Caco-2 (cell line): ENCODE results near the gene PRR11. TPM values are rescaled to one million over a fixed set of nuclear protein-coding genes. Genes with fewer than 3 reads are reported as not detected.

Source experiments
- BruUV-seq: library from RNA; stranded (reverse); fragments of 400-500 nt; replicated peaks from 2 replicates; lab custom pipeline; 2021; lab: Mats Ljungman, UMichigan
- CTCF ChIA-PET: fragments of 300-600 bp; sonication (Branson Sonifier 250); formaldehyde crosslinking; loops from one replicate; lab custom pipeline; 2022; ENCODE audit warnings: antibody characterized with exemption; lab: Charles Lee
- POLR2A ChIA-PET: fragments of 300-600 bp; sonication (Branson Sonifier 250); formaldehyde crosslinking; loops from one replicate; lab custom pipeline; 2022; ENCODE audit warnings: antibody characterized with exemption; lab: Charles Lee
- DNase-seq, 2 experiments: peaks; one replicate each; pipeline versions ENCODE4 v3.0.0 to v3.0.0-alpha.2; 2020 to 2022
- H3K27me3 ChIP-seq: replicated peaks from 2 replicates; pipeline ENCODE4 v1.6.0; 2011; ENCODE audit warnings: low read length; ENCODE audit not compliant: control insufficient read depth, insufficient read depth
- H3K36me3 ChIP-seq: 2 replicates; pipeline ENCODE4 v1.5.1; 2011; ENCODE audit warnings: low read length; ENCODE audit not compliant: control insufficient read depth, insufficient read depth
- H3K4me1 ChIP-seq: fragments of 250-450 bp; sonication (Bioruptor Pico); 2 replicates; pipeline ENCODE4 v1.5.1; 2020; ENCODE audit warnings: mild to moderate bottlenecking
- H3K4me3 ChIP-seq: 2 replicates; pipeline ENCODE4 v1.5.1; 2011; ENCODE audit warnings: low read depth, mild to moderate bottlenecking, control low read depth, low read length
- H3K9me3 ChIP-seq: fragments of 250-450 bp; sonication (Bioruptor Pico); 2 replicates; pipeline ENCODE4 v1.5.1; 2020; ENCODE audit warnings: mild to moderate bottlenecking, moderate library complexity
- H3K27ac Mint-ChIP-seq: one replicate; pipeline ENCODE4 v1.8.0; 2022; ENCODE audit warnings: mixed read lengths; ENCODE audit not compliant: unreplicated experiment
- H3K27me3 Mint-ChIP-seq: one replicate; pipeline ENCODE4 v1.8.0; 2022; ENCODE audit warnings: mixed read lengths; ENCODE audit not compliant: insufficient read depth, unreplicated experiment
- H3K36me3 Mint-ChIP-seq: one replicate; pipeline ENCODE4 v1.8.0; 2022; ENCODE audit warnings: mild to moderate bottlenecking, mixed read lengths; ENCODE audit not compliant: insufficient read depth, unreplicated experiment
- H3K4me1 Mint-ChIP-seq: one replicate; pipeline ENCODE4 v1.8.0; 2022; ENCODE audit warnings: low read depth, mixed read lengths; ENCODE audit not compliant: unreplicated experiment
- H3K4me3 Mint-ChIP-seq: one replicate; pipeline ENCODE4 v1.8.0; 2022; ENCODE audit warnings: mild to moderate bottlenecking, moderate library complexity, mixed read lengths; ENCODE audit not compliant: unreplicated experiment
- H3K9me3 Mint-ChIP-seq: one replicate; pipeline ENCODE4 v1.8.0; 2022; ENCODE audit warnings: mixed read lengths; ENCODE audit not compliant: unreplicated experiment
- intact Hi-C: fragments of 100-400 bp; cut with micrococcal nuclease; formaldehyde crosslinking; loops from one replicate; pipeline ENCODE4 v1.10.0; 2022; ENCODE audit not compliant: unreplicated experiment
- total RNA-seq: library from RNA; stranded (reverse); gene quantifications from 2 replicates; pipeline ENCODE4 v1.2.3, GENCODE V29; 2022
- TF ChIP-seq, protein P1 (sequence below), 2 experiments: fragments of 200-600 bp in 1 of 2; IDR thresholded peaks; 1 replicate in 1 of 2; 2 replicates in 1 of 2; pipeline versions ENCODE4 v1.5.1 to v1.8.0; 2011 to 2022; ENCODE audit warnings: antibody characterized with exemption in 1 of 2, control low read depth in 1 of 2, inconsistent platforms in 1 of 2, low read depth in 1 of 2, low read length in 1 of 2, mild to moderate bottlenecking in 1 of 2, moderate library complexity in 1 of 2; ENCODE audit not compliant: insufficient read depth in 1 of 2, severe bottlenecking in 1 of 2, unreplicated experiment in 1 of 2

PRR11 gene
- total RNA-seq, 1 experiment from 2014 or later: 89.9 TPM

DNA sequence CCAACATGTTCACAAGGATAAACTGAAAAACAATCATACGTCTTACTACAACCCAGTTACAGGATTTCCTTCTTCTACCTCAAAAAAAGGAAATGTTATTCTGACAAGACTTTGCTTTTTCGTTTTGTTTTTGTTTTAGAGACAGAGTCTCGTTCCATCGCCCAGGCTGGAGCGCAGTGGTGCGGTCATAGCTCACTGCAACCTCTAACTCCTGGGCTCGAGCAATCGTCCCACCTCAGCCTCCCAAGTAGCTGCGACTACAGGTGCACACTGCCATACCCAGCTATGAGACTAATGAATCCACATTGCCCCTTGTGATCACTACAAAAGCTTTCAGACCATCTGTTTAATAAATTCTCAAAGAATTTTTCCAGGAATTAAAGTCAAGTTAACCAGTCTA lies 40.1 kb upstream of the PRR11 start:
- Mint-ChIP-seq H3K9me3 (no peaks in the 10 kb centered on the region), H3K4me1 (no peaks in the 10 kb centered on the region), H3K27me3 (no peaks in the 10 kb centered on the region), H3K27ac (no peak overlapping the region), H3K4me3 (no peak overlapping the region), H3K36me3 (peaks cover 90% of the 10 kb centered on the region)
- ChIA-PET CTCF (no interaction called here), POLR2A (no interaction called here)
- Histone ChIP-seq H3K27me3 (no peaks in the 10 kb centered on the region), H3K4me3 (no peak overlapping the region), H3K9me3 (no peaks in the 10 kb centered on the region), H3K36me3 (no peaks in the 10 kb centered on the region; the same call in none of the 2 replicates), H3K4me1 (no peaks in the 10 kb centered on the region)
- intact Hi-C loops: no loop called here
- DNase-seq: no peak
- TF ChIP-seq, protein P1, sequence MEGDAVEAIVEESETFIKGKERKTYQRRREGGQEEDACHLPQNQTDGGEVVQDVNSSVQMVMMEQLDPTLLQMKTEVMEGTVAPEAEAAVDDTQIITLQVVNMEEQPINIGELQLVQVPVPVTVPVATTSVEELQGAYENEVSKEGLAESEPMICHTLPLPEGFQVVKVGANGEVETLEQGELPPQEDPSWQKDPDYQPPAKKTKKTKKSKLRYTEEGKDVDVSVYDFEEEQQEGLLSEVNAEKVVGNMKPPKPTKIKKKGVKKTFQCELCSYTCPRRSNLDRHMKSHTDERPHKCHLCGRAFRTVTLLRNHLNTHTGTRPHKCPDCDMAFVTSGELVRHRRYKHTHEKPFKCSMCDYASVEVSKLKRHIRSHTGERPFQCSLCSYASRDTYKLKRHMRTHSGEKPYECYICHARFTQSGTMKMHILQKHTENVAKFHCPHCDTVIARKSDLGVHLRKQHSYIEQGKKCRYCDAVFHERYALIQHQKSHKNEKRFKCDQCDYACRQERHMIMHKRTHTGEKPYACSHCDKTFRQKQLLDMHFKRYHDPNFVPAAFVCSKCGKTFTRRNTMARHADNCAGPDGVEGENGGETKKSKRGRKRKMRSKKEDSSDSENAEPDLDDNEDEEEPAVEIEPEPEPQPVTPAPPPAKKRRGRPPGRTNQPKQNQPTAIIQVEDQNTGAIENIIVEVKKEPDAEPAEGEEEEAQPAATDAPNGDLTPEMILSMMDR (IDR thresholded peaks at IDR 0.05; ENCODE audit: insufficient read depth in 1 of 2, low read depth in 1 of 2, low read length in 1 of 2, severe bottlenecking in 1 of 2, unreplicated experiment in 1 of 2): no peak
- BruUV-seq: no TSS peak

DNA sequence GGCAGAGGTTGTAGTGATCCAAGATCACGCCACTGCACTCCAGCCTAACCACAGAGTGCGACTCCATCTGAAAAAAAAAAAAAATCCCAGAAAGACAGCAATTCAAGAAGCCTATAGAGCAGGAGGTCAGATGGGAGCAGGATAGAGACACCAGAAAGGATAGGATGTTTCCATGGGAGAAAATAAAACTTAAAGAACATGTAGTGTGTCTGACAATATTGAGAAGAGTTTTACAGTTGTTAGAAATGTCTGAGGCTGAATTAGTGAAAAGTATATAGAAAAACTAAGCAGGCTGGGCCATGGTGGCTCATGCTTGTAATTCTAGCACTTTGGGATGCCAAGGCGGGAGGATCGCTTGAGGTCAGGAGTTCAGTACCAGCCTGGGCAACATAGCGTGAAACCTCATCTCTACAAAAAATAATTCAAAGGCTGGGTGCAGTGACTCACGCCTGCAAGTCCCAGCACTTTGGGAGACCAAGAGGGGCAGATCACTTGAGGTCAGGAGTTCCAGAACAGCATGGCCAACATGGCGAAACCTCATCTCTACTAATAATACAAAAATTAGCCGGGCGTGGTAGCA lies 33.6 kb upstream of the PRR11 start:
- H3K9me3 Mint-ChIP-seq: no peaks in the 10 kb centered on the region
- no peaks in the 10 kb centered on the region for H3K4me1 Mint-ChIP-seq
- ChIA-PET POLR2A (no interaction called here), CTCF (no interaction called here)
- H3K36me3 Mint-ChIP-seq: peaks cover 76% of the 10 kb centered on the region
- H3K4me3 Mint-ChIP-seq: no peak overlapping the region
- no TSS peak for BruUV-seq
- H3K27ac Mint-ChIP-seq: no peak overlapping the region
- Histone ChIP-seq H3K9me3 (no peaks in the 10 kb centered on the region), H3K27me3 (no peaks in the 10 kb centered on the region), H3K36me3 (no peaks in the 10 kb centered on the region), H3K4me1 (no peaks in the 10 kb centered on the region), H3K4me3 (no peak overlapping the region)
- TF ChIP-seq, protein P1 (IDR thresholded peaks at IDR 0.05; ENCODE audit: insufficient read depth in 1 of 2, low read depth in 1 of 2, low read length in 1 of 2, severe bottlenecking in 1 of 2, unreplicated experiment in 1 of 2): no peak
- H3K27me3 Mint-ChIP-seq: no peaks in the 10 kb centered on the region
- DNase-seq: no peak
- intact Hi-C loops: no loop called here

DNA sequence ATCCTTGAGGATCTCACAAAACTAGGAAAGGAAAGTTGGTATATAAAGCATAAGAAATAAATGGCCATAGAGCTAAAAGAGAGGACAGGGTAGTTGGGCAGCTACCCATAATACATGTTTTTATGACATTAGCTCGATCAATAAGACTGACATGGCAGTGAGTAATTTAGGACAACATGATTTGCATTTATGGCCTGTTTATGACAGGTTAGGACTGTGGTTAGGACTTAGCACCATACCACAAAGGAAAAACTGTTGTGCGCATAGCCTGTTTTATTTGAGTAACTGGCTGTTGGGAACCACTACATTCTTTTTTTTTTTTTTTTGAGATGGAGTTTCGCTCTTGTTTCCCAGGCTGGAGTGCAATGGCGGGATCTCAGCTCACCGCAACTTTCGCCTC lies 30.9 kb upstream of the PRR11 start:
- DNase-seq: no peak
- Histone ChIP-seq H3K9me3 (no peaks in the 10 kb centered on the region), H3K4me3 (no peak overlapping the region), H3K27me3 (no peaks in the 10 kb centered on the region), H3K4me1 (no peaks in the 10 kb centered on the region), H3K36me3 (no peaks in the 10 kb centered on the region)
- ChIA-PET POLR2A (no interaction called here), CTCF (no interaction called here)
- TF ChIP-seq, protein P1 (IDR thresholded peaks at IDR 0.05; ENCODE audit: insufficient read depth in 1 of 2, low read depth in 1 of 2, low read length in 1 of 2, severe bottlenecking in 1 of 2, unreplicated experiment in 1 of 2): no peak
- intact Hi-C loops: no loop called here
- Mint-ChIP-seq H3K27me3 (no peaks in the 10 kb centered on the region), H3K27ac (no peak overlapping the region), H3K4me3 (no peak overlapping the region), H3K9me3 (no peaks in the 10 kb centered on the region), H3K36me3 (peaks cover 76% of the 10 kb centered on the region), H3K4me1 (no peaks in the 10 kb centered on the region)
- BruUV-seq: no TSS peak
